Posterior cingulate gyrus (tissue), 11 donors: ENCODE measurements around the gene PRR15L.
A peak's percentile ranks its signal among the peaks of the same experiment; 100 is the strongest.
"Not testable (repeated sequence)": the region's sequence is repeated elsewhere in the genome, so short reads cannot be mapped to it uniquely, and the experiment has no call there.

Experiments used
- DNase-seq, 10 donors: peaks; one replicate each; pipeline versions ENCODE4 v3.0.0 to v3.0.0-alpha.2; 2020 to 2021; ENCODE audit warnings: mixed read lengths in 3 of 10
- intact Hi-C: fragments of 100-400 bp; cut with DNase I; formaldehyde crosslinking; loops from one replicate; pipeline ENCODE4 v1.15.1; 2023

Gene PRR15L

DNA sequence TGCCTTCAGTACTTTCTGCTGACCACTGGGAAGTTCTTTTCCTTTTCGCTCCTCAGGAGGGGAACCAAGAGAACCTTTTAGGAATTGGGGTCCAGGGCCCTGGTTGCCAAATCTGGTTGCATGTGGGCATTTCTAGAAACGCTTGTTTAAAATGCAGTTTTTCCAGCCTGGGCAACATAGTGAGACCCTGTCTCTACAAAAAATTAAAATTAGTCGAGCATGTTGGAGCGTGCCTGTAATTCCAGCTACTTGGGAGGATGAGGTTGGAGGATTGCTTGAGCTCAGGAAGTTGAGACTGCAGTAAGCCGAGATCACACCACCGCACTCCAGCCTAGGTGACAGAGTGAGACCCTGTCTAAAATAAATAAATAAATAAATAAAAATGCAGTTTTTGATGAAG lies 15.1 kb downstream of the PRR15L start:
- DNase-seq = peak in 1 of 10 donors; percentile 2
- intact Hi-C loops = loop anchor here (5.0 kb wide), 1 partner anchor 45 kb away; the partner anchor contains the start of gene SP2

DNA sequence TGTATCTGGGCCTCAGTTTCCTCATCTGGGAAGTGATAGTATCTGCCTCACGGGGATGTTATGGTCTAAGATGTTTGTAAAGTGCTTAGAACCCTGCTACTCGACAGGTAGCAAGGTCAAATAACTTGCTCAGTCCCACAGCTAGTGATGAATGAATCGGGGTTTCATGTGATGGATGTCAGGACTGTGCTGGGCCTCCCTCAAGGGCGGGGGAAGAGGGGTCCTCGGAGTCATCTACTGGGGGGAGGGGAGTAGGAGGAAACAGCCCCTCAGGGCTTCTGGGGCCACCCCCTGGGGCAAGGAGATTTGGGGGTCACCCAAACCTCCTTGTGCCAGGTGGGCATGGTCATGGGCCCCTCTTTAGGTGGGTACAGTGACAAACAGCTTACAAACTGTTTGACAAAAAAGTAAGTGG lies 15.6 kb downstream of the PRR15L start:
- intact Hi-C loops = loop anchor here (5.0 kb wide), 1 partner anchor 45 kb away; the partner anchor contains the start of gene SP2
- DNase-seq = peak in 1 of 10 donors; percentile 49

DNA sequence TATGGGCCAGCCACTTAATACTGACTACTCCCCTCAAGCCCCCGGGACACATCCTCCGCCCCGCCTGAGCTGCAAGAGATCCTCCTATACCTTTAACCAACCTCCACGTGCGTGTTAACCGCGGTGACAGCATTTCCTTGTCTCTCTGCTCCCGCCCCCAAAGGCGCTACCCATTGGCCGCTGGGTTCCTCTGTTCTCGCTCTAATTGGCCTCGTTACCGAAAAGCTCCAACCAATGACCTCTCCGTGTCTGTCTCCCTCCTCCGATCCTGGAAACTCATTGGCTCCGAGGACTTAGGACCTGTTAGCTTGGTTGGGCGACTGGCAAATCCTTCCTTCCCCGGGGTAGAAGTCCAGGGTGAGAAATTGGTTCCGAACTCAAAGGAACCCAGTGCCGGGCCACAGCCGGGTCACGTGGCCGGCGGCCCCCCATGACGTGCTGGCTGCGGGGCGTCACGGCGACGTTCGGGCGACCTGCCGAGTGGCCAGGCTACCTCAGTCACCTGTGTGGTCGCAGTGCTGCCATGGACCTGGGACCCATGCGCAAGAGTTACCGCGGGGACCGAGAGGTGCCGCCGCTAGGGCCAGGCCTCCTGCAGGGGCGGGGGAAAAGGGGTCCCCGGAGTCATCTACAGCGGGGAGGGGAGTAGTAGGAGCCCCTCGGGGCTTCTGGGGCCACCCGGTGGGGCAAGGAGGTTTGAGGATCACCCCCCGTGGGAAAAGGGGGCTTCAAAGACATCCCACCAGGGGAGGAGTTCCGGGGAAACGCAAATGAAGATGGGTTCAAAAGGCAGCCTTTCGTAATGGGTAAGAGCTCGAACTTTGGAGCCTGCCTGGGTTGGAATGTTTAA lies 16.2 kb downstream of the PRR15L start, which contains the start of gene PNPO:
PNPO (plus strand) TSS at position 326 of the 850 bp plus-strand sequence; CDS start at position 431, 105 bp downstream.
- intact Hi-C loops = loop anchor here (5.0 kb wide), 1 partner anchor 44 kb away; the partner anchor contains the start of gene SP2
- DNase-seq = peak; percentile 88 to 99 (median 96)

DNA sequence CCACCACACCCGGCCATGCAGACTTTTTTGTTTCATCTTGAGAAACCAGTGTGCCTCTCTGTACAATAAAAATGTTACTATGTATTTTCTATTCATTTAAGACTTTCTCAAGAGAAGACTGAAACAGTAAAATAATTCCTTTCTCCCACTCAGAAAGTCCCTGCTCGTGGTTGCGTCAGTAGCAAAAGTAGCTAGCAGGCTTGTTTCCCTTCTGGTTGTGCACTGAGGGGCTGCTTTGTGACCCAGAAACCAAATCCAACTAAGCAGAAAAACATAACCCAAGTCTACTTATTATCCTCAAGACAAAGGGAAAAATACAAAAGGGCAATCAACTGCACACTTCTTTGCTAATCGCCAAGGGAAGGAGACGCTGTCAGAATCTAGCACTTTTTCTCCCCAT lies 19.7 kb downstream of the PRR15L start:
- DNase-seq = peak in 1 of 10 donors; percentile 3
- intact Hi-C loops = no loop called here

DNA sequence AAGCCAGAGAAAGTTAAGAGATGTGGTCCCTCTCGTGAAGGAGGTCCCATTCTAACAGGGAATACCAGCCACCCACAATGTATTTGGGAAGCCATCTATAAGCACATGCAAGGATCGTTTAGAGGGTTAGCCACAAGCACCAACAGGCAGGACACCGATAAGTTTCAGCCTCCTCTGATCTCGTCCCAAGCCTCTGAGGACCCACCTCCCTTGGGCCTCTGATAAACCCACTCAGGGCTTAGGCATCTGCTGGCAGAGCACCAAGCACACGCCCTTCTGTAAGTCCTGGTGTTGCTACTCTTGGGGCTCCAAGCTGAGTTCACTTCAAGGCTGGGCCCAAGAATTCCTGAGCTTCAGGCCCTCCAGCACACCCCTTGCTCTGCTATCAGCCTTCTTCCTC lies 21.7 kb downstream of the PRR15L start:
- intact Hi-C loops = no loop called here
- DNase-seq = no peak

DNA sequence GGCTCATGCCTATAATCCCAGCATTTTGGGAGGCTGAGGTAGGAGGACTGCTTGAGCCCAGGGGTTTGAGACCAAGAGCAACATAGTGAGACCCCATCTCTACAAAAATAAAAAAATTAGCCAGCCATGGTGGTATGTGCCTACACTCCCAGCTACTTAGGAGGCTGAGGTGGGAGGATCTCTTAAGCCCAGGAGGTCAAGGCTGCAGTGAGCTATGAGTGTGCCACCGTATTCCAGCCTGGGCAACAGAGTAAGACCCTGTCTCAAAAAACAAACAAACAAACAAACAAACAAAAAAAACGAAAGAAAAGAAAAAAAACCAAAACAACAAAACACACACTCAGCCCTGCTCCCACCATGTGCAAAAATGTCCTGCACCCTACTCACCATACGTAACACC lies 22.2 kb downstream of the PRR15L start:
- intact Hi-C loops, DNase-seq: not testable (repeated sequence)

DNA sequence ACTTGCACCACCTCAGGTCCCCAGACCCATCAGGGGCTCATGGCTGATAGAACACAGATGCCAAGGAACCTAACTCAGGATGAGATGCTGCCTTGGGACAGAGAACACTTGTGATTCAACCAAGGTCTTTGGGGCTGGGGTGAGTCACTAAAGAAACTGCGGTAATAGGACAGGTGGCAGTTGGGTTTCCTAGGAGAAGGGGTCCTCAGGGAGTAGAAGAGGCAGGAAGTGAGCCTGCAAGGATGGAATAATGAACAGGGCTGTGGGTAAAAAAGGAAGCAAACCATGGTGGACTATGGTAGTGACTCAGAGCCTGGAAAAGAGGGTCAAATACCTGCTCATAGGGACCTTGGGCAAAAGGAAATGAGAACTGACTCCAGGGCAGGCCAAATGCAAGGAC lies 22.8 kb downstream of the PRR15L start:
- intact Hi-C loops = no loop called here
- DNase-seq = no peak

DNA sequence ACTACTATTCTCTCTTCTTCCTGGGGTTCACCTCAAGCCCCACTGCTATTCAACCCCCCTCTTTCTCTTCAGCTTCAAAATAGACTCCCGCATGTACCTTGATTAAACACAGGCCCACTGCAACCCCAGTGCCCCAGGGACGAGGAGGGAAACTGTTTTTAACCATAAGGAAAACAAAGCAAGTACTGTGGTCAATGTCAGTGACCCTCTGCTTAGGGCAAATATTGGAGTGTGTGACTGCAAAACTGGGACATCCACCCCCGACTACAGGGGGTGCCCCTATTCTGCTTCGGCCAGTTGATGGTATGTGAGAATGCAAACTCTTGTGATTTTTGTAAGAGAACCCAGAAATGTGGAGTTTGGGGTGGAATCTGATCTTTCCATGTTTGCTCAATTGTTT lies 25.8 kb downstream of the PRR15L start:
- no peak for DNase-seq
- intact Hi-C loops = no loop called here

DNA sequence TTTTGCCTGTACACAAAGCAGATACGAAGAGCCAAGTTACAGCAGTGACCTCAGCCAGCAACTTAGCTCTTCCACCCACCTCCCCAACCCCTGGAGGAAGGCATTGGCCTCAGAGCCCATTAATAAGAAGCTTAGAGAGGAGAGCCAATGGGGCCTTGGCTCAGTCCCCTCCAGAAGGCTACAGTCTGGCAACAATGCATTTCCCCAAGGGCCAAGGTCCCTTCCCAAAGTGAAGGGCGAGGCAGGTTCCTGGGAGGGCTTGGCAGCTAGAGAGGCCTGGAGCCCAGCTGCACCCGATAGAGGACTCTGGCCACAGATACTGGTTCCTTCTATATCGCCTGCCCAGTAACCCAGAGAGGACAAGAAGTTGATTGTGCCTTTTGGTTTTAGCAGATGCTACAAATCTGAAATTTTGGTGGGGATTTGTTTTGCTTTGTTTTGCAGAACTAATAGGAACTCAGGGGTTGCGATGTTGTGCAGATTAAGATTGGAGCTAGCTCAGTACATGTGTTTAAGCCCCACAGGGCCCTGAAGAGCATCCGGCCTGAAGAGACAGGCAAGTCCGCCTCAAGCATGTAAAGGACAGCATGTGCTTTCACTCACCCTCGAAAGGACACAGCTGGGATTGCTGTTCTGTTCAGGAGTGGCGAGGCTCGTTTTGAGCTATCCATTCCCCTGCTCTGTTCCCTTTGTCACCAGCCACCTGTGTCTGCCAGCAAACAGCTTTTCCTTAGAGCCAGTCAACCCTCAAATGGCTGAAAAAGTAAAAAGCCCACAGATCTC lies 28.3 kb downstream of the PRR15L start:
- DNase-seq = peak in 1 of 10 donors; percentile 69
- intact Hi-C loops = no loop called here

DNA sequence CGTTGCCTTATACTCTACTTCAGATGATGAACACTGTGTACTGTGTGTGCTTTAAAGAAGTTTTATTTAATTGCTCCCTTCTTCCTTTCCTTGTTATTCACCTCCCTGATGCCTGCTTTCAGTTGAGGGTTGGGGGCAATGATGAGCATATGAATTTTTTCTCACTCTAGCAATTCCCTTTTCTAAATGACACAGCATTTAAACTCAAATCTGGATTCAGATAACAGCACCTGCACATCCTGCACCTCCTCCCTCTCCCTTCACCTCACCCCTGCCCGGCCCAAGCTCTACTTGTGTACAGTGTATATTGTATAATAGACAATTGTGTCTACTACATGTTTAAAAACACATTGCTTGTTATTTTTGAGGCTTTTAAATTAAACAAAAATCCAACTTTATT lies 29.3 kb downstream of the PRR15L start:
- DNase-seq = no peak
- intact Hi-C loops = no loop called here

DNA sequence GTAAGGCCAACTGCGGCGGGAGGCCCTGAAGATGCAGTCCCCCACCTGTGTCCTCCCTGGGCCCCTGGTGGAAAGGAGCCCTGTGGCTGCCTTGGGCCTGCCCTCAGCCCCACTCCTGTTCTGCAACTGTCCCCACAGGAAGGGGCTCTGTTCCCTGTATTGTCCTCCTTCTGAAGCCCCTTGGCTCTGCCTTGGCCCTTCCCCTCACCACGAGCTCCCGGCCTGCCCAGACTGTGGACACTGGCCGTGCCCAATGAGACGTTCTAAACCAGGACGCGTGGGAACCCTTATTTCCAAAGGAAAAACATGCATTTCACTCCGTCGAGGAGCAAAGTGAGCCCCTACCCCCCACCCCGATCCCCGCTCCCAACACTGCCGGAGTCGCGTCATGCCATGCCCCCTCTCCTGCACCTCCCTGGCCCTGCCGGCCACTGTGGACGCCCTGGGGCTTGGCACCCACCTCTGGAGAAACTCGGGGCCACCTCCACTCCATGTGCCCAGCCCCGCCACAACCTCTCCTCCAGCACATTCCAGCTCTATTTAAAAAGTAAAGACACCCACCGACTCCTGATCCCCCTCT lies 29.8 kb downstream of the PRR15L start:
- intact Hi-C loops = no loop called here
- no peak for DNase-seq

DNA sequence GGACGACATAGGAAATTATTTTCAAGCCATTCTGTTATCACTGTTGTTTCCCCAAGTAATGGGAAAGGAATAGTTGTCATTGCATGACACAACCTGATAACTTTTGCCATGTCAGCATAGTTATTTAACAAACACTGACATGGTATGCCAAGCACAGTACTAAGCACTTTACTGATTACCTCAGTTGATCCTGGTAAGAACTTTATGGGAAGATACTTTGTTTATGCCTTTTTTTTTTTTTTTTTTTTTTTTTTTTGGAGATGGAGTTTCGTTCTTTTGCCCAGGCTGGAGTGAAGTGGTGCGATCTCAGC lies 32.0 kb downstream of the PRR15L start:
- no peak for DNase-seq
- intact Hi-C loops = no loop called here

DNA sequence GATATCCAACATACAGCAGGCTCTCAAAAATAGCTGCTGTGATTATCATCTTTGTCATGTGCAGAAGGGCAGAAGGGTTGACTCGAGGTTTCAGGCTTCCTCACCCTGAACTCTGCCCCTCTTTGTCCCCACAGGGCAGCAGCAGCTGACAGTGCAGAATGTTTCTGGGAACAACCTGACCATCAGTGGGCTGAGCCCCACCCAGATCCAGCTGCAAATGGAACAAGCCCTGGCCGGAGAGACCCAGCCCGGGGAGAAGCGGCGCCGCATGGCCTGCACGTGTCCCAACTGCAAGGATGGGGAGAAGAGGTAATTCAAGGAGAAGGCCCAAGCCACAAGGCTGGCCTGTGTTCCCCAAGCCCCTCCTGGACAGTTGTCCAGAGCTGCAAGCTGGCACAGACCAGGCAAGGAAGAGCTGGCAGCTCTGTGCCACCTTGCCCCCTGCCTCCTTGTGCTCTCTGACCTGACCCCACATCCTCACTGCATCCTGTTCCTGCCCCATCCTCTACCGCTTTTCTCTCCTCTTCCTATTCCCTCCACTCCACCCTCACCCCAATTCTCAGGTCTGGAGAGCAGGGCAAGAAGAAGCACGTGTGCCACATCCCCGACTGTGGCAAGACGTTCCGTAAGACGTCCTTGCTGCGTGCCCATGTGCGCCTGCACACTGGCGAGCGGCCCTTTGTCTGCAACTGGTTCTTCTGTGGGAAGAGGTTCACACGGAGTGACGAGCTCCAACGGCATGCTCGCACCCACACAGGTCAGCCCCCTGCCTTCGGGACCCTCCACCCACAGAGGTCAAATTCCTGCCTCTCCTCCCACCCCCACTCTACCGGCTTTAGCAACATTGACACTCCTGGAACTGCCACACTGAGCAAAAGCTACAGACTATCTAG lies 32.7 kb downstream of the PRR15L start:
- intact Hi-C loops = no loop called here
- DNase-seq = no peak

DNA sequence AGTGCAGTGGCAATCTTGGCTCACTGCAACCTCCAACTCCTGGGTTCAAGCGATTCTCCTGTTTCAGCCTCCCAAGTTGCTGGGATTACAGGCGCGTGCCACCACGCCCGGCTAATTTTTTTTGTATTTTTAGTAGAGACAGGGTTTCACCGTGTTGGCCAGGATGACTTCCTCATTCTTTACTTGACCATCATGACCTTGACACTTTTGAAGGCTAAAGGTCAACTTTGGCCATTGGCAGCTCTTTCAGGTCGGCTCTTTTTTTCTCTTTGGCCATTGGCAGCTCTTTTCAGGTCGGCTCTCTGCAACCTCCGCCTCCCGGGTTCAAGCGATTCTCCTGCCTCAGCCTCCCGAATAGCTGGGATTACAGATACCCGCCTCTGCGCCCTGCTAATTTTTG lies 37.8 kb downstream of the PRR15L start:
- intact Hi-C loops, DNase-seq: not testable (repeated sequence)

DNA sequence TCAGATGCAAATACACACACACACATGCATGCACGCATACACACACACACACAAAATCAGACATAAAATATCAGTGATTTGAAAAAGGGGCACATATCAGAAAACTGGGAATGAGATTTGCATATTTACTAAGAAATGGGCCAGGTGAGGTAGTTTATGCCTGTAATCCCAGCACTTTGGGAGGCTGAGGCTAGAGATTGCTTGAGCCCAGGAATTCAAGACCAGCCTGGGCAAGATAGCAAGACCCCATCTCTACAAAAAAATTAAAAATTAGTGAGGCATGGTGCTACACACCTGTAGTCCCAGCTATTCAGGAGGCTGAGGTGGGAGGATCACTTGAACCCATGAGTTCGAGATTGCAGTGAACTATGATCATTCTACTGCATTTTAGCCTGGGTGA lies 38.7 kb downstream of the PRR15L start:
- intact Hi-C loops = no loop called here
- DNase-seq = no peak

DNA sequence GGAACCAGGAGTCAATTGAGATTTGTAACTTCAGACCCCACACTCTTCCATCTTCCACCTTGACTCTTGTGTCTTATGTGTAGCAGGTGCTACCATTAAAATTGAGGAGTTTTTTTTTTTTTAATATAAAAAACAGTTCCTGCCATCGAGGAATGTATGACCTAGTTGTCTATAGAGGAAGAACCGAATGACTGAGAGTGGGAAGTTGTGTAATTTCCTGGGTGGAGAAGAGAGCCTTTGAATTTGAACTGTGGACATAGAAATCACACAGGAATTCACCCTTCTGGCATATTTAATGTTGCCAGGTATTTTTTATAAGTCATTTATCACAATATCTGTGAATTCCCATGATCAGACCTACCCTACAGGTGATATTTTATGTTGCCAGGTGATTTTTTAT lies 39.7 kb downstream of the PRR15L start:
- intact Hi-C loops = no loop called here
- DNase-seq = no peak

DNA sequence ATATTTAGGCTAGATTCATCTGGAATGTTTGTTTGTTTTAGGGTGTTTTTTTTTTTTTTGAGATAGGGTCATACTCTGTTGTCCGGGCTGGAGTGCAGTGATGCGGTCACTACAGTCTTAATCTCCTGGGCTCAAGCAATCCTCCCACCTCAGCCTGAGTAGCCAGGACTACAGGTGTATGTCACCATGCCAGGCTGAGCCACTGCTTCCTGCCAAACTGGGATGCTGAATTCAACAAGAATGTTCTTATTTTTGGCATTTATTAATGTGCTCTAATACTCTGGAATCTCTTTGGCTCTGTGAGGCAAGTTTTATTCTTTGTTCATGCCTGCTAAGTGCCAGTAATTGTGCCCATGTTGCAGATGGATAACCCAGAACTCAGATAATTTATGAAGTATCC lies 40.1 kb downstream of the PRR15L start:
- no peak for DNase-seq
- intact Hi-C loops = no loop called here

DNA sequence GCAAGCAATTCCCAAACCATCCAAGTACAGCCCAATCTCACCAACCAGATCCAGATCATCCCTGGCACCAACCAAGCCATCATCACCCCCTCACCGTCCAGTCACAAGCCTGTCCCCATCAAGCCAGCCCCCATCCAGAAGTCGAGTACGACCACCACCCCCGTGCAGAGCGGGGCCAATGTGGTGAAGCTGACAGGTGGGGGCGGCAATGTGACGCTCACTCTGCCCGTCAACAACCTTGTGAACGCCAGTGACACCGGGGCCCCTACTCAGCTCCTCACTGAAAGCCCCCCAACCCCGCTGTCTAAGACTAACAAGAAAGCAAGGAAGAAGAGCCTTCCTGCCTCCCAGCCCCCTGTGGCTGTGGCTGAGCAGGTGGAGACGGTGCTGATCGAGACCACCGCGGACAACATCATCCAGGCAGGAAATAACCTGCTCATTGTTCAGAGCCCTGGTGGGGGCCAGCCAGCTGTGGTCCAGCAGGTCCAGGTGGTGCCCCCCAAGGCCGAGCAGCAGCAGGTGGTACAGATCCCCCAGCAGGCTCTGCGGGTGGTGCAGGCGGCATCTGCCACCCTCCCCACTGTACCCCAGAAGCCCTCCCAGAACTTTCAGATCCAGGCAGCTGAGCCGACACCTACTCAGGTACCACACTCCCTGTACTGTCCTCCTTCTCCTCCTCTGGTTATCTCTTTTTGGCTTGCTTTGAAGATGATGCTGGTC lies 41.0 kb downstream of the PRR15L start:
- intact Hi-C loops = no loop called here
- no peak for DNase-seq

DNA sequence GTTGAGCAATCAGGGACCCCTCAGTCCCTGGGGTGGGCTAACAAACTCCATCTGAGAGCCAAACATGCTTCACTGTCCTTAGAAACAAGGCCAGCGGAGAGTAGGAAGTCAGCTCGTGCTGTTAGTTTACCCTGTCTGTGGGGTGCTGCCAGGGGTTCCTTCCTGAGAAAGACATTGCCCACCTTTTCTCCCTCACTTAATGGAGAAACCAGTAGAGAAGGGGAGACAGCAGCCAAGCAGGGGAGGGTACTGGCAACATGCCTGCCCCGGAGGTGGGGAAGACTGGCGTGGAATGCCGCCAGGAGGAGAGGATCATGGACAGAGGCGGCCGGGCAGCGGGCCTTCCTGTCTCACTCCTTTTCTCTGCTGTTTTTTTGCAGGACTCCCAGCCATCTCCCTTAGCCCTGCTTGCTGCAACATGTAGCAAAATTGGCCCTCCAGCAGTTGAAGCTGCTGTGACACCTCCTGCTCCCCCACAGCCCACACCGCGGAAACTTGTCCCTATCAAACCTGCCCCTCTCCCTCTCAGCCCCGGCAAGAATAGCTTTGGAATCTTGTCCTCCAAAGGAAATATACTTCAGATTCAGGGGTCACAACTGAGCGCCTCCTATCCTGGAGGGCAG lies 41.8 kb downstream of the PRR15L start:
- peak in 1 of 10 donors; percentile 36 for DNase-seq
- intact Hi-C loops = no loop called here
